HG03103 (cell line): Measurements from ENCODE around the gene MYO7B.

ENCODE experiments used
- ATAC-seq: cut with Tn5 transposase; IDR thresholded peaks from one replicate; pipeline ENCODE4 v1.9.1; 2021; ENCODE audit warnings: low read depth; ENCODE audit not compliant: unreplicated experiment

MYO7B gene

DNA sequence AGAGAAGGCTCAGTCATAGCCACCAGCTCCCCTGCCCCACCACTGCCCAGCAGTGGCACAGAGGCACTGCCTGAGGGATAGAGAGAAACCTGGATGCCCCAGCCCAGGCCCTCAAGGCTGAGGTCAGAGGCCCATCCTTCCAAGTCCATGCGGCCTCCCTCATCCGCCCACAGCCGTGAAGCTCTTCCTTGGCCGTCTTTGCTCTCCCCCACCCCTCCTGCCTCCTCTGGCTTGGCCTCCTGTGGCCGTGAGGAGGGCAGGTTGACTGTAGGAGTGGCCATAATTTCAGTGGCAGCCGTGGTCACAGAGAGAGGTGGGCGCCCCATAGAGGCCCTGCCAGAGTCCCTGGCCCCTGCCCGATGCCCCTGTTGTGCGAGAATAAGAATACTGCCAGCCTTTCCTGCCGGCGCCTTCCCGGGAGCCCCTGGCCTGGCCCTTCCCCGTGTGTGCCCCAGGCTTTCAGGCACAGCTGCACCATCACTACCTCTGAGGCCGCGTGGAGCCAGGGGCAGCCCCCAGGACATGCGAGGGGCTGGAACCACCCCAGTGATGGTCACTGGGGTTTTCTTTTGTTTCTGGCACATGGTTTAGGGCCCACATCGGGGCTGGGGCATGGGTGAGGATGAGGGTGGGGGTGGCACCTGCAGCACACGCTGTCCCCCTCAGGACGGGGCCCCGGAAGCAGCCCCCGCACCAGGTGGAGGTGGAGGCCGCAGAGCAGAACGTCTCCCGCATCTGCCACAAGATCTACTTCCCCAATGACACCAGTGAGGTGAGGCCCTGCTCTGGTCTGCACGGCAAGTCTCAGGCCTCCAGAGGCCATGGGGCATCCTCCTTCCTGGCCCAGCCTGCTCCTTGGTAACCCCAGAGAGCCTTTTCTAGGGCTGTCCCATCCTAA lies 97.4 kb downstream of the MYO7B start:
- ATAC-seq, result no peak

DNA sequence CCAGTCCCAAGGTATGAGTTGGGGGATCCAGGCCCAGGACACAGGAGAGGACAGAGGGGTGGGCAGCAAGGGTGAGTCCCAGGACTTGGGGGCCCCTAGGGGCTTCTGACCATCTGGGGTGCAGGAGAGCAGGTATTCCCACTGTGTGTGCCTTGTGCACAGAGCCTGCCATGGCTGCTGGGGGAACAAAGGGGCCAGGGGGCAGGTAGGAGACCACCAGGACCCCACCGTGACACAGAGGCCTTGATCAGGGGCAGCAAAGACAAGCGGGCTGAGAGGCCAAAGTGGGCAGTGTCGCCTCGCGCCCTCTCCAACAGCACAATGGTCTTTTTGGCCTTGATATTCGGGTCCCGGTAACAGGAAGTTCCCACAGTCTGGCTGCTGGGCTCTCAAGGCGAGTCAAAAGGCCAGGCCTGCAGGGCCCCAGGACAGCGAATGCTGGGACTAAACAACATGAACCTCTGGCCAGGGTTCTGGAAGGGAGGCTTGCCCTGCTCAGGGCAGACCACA lies 98.1 kb downstream of the MYO7B start:
- no peak for ATAC-seq

DNA sequence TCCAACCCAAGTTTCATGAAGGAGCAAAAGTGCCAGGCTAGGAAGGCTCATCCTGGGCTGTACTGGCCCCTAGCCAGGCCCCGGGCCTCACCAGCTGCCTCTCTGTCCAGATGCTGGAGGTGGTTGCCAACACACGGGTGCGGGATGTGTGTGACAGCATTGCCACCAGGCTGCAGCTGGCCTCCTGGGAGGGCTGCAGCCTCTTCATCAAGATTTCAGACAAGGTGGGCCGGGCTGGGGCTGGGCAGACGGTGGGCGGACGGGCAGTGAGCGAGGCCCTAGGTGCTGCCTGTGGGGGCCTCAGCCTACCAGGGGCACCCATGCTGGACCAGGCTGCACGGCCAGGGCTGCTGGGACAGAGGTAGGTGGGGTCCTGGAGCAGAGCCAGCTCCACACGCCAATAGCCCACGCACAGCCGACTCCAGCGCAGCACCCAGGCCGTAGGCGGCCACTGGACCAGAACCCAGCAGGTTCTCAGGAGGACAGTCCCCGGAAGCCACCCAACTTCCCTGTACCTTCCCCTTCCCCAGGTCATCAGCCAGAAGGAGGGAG lies 98.7 kb downstream of the MYO7B start:
- no peak for ATAC-seq

DNA sequence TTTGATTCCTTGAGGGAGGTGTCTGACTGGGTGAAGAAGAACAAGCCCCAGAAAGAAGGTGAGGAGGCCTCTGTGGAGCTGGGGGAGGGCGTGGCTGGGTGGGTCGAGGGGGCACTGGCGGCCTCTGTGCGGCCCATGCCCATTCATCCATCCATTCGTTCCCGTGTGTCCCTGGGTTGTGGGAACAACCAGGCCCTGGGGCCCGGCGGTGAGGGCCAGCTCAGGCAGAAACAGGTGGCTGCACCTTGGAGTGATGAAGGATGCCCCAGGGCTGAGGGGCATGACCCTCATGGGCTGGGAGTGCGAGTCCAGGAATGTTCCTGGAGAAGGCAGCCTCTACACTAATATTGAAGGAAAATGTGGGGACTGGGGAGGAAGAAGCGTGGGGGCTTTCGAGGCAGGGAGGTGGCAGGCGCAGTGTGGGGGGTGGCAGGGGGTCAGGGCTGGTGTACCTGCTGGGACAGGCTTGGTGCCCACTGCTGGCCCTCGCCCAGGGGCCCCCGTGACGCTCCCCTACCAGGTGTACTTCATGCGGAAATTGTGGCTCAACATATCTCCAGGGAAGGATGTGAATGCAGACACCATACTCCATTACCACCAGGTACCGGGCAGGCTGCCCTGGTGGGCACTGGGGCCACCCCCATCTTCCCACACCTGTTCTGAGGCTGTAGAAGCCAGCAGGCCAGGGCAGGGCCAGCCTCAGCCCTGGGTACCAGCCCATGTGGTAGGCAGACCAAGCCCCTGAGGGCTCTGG lies 99.3 kb downstream of the MYO7B start:
- ATAC-seq, result no peak

GRCh38 chr2:127635380-127636237 lies 100.1 kb downstream of the MYO7B start:
- no peak for ATAC-seq

GRCh38 chr2:127636248-127637235 lies 101.1 kb downstream of the MYO7B start:
- ATAC-seq, result no peak

DNA sequence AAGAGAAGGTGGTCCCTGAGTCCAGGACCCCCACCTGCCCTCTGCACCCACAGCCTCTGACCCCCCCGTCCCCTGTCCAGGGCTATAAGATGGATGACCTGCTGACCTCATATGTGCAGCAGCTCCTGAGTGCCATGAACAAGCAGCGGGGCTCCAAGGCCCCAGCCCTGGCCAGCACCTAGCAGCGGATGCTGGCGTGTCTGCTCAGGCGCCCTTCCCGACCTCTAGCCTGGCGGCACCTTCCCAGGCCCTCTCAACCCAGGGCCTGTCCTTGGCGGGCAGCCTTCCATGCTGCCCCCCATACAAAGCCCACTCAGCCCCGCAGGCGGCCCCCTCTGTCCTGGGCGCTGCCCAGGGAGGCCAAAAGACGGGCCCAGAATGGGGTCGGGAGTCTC lies 101.8 kb downstream of the MYO7B start:
- ATAC-seq, result no peak

- ATAC-seq, result no peak
Measured at GRCh38 chr2:127637725-127638252, 102.3 kb downstream of the MYO7B start.

DNA sequence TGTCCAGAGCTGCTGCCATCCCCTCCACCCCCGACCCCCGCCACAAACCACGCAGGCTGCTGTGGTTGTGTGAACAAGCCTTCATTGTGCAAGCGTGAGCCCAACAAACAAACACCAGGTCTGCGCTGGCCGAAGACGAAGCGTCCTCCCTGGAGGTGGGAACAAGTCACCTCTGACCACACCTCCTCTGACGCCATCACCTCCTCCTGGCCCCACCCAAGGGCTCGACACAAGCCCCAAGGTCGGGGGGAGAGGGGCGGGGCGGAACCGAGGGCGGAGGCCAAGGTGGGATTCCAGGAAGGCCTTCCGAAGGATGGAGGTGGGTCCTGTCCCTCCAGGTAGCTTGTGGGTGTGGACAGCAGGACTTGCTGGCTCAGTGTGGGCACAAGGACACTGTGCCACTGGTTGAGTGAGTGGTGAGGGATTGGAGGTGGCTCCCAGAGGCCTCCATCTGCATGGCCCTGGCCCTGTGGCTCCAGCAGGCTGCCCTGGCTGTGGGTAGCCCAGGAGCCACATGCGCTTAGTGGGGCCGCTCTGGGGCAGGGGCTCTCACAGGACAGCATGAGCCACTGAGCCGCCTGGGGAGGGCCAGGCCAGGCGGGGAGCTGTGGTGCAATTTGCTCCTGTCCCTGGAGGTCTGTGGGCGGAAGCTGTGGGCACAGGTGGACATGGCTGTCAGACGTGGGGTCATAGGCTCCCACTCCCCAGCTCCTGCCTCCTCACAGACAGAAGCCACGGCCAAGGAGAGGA lies 103.1 kb downstream of the MYO7B start:
- no peak for ATAC-seq

GRCh38 chr2:127639111-127639474 lies 103.6 kb downstream of the MYO7B start:
- ATAC-seq, result no peak

DNA sequence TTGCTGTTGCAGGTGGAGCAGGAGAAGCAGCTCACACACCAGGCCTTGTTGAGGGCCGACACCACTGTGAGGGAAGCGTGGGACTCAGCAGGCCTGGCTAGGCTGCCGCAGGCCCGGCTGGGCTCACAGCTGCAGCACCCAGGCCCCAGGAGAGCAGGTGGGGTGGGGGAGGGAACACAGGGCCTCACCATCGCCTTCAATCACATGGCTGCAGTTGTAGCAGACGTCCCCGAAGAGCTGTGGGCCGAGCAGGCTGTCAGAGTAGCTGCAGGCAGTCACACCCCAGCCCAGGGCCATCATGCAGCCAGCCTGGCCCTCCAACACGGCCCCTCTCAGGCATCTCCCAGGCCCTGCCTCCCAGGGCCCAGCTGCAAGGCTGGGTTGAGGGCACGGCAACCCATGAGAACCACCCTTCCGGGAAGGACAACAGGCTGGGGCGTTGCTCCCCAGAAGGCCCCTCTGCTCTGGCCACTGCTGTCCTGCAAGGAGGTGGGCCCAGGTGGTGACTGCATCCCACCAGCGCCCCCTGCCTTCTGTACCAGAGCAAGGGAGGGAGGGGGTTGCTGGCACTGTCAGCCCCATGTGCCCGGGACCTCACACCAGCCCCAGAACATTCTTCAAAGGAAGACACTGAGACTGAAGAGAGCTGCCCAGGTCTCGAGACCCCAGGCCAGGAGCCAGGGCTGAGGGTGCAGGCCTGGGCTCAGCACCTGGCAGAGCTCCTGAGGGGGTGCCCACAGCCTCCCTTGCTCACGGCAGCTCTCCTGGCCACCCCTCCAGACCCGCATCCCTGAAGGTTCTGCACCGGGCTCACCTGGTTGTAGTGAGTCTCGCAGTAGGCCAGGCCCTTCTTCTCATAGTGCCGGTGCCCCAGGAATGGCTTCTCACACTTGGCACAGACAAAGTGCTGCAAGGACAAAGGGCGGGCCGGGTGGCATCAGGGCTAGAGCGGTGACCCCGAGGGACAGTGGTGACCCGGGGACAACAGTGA lies 104.9 kb downstream of the MYO7B start:
- ATAC-seq, result no peak

GRCh38 chr2:127641133-127641532 lies 105.7 kb downstream of the MYO7B start:
- ATAC-seq, result no peak

DNA sequence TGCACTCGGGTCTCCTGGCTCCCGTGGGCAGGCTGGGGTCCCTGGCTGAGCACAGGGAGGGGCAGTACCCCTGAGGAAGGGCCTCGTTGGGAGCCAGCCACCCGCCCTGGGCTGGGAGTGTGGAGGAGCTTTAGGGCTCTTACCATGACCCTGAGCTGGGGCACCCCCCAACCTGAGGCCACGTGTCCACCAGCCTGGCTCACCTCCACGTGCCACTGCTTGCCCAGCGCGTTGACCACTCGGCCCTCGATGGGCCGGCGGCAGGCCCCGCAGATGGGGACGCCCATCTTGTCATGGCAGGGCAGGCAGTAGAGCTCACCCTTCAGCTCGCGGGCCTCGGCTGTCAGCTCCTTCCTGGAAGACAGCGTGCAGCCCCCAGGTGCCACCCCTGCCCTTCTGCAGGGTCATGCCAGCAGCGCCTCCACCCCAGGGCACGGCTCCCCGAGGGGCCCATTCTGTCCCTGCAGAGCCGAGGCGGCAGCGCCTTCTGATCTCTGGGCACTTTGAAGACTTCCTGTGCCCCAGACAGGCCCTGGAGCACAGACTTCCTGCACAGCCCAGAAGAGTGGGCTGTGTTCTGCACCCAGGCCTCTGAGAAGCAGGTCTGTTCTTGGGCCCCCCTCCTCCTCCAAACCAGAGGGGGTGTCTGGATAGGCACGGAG lies 106.5 kb downstream of the MYO7B start:
- no peak for ATAC-seq

DNA sequence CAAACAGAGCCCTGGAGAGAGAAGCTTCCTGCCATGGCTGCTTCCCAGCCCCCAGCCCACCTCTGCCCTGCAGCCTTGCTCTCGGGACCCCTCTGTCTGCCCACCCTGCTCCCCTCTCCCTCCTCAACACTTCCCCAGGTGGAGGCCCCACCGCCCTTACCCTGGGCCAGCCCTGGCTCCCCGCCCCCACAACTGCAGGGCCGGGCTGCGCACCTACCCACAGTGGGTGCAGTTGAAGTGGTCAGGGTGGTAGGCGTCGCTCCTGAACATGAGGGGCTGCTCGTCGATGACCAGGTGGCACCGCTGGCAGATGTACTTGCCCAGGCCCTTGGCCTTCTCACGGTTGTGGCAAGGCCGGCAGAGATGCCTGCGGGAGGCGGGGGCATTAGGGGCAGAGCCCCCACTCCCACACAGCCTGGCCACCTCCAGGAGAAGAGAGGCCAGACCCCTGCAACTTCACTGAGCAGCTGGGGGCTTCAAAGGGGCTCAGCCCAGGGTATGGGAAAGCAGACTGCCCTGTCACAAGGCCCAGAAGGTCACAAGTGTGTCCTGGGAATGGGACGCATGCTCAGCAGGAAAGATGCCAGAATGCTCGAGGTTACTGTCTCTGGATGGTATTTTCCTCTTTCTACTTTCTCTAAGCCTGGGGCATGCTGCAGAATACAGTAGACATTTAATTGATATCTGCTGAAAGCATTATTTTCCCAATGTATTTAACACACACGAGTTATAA lies 107.4 kb downstream of the MYO7B start:
- no peak for ATAC-seq

- no peak for ATAC-seq
Measured at GRCh38 chr2:127643439-127644065, 108.1 kb downstream of the MYO7B start.
